ENCODE data around the gene TBC1D2B.

The TBC1D2B gene

DNA sequence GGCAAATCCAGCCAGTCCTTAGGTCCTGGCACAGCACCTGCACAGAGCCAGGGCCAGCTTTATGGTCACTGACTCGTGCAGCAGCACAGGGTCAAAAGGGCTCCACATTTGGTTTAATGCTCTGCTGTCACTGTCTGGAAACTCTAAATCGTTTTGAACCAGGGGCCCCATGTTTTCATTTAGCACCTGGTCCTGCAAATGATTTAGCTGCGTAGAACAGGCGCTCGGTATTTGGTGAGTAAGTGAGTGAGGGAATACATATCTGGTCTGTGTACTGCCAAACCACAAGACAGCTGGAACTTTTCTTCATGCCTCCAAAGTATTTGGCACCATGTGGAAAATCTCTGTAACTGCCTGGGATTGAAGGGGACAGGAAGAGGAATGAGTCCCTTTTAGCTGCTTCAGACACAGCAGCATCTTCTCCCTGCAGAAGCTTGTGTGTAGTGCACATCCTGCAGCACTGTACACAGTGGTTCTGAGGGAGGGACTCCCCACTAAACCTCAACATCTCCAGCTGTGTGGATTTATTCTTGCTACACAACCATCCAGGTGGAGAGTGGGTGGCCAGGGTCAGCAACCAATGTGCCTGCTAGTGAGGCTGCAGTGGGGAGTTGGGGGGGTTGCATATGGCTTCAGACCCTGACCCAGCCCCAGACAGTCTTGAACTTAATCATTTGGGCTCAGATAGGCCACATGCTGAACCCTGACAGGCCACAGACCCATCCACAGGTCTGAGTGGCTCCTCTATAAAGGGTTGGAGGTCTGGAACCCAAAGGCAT is 15.9 kb upstream of the TBC1D2B start:
- no peak for DNase-seq

- DNase-seq = no peak
Measured at GRCh38 chr15:78092261-78093041, 14.9 kb upstream of the TBC1D2B start, which contains the start of gene SH2D7. Gene SH2D7, plus strand, starts transcription at chr15:78092561. Its CDS starts 24 bp downstream, at chr15:78092585.

DNA sequence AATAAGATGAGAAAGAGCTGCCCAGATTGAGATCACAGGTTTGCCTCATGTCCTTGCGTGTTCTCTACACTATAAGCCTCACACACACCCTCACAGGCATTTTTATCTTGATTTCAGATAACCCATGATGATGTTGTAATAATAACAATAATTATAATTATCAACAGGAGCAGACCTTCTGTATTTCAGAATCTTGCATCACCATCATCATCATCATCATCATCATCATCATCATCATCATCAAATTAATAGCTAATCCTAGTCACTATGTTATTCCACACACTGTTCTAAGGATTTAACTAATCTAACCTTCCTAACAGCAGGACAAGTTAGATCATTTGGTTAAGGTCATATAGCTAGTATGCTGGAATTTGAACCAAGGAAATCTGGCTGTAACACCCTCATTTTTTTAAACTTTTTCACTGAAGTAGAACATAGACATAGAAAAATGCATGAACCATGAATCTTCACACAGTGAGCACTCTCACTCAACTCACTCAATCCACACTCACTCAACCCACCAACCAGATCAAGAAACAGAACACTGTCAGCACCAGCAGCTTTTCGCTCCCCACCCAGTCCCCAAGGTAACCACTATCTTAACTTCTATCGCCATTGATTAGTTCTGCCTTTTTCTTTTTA is 13.0 kb upstream of the TBC1D2B start:
- DNase-seq = no peak

- no peak for DNase-seq
Measured at GRCh38 chr15:78088773-78089080, 11.2 kb upstream of the TBC1D2B start.

GRCh38 chr15:78087951-78088772 is 10.7 kb upstream of the TBC1D2B start:
- no peak for DNase-seq

DNA sequence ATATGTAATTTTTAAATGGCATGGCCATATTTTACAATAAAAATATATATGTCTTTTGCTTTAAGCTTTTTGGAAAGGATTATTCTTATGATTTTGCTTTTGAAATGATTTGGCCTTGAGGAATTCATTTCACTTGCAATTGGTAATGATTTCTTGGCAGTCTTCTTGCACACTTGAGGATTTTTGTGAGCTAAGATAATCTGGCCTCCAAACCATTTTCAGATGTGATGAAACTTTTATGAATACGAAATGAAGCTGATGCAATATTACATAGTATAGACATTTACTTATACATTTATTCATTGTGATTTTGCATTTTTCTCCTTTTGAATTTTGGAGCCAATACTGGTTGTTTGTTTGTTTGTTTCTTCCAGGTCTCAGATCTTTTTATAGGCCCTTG is 8.4 kb upstream of the TBC1D2B start:
- no peak for DNase-seq

DNA sequence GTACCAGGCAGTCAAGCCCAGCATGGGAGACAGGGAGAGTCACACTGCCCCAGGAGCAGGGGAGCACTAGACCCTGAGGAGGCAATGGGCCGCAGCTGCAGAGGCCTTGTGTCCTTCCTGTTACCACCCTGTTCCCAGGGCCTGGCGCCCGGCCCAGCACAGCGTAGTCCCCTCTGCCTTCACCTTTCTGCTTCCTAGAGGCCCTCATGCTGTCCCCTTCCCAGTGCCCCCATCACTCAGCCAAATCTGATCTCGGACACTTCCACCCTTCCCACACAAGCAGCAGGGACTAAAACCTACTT is 6.9 kb upstream of the TBC1D2B start:
- DNase-seq = no peak

DNA sequence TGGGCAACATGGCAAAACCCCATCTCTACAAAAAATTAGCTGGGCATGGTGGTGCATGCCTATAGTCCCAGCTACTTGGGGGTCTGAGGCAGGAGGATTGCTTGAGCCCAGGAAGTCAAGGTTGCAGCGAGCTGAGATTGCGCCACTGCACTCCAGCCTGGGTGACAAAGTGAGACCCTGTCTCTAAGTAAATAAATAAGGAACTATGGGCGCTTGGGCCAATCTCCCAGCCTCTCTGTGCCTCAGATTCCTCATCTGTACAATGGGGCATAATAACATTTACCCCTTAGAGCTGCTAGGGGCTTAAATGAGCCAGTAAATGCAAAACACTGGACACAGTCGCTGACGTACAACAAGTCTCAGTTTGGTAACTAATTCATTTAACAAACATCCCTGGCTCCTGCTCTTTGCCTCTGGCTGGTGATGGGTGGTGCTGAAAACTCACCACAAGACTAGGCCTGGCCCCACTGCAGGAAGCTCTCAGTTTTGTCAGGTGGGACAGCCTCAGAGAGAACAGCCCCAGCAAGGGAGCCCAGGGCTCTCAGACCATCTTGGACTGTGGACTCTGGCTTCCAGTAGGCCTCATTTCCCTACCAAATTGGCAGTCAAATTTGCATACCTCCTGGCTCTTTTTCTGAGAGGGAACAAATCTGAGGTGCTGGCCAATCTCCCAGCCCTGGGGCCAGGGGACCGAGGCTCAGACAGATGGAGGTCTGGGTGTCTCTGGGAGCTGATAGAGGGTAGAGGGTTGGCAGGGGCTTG is 6.4 kb upstream of the TBC1D2B start:
- no peak for DNase-seq

DNA sequence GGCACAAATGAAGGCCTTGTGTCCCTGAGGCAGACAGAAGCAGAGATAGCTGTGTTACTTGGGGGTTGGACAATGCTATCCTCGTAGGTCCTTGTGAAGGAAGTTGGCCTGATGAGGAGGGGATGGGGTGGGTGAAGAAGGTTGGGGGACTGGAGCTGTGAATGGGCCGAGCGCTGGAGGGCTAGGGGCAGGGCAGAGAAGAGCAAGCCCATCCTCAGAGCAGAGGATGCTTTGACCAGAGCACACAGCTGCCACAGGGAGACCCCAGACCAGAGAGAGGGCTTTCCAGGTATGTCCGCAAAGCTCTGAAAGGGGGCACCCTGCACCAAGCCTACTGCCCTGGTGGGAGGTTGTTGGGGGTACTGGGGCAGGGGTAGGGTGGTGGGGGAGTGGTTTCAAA is 5.7 kb upstream of the TBC1D2B start:
- DNase-seq = no peak

- no peak for DNase-seq
Measured at GRCh38 chr15:78082743-78083110, 5.2 kb upstream of the TBC1D2B start.

DNA sequence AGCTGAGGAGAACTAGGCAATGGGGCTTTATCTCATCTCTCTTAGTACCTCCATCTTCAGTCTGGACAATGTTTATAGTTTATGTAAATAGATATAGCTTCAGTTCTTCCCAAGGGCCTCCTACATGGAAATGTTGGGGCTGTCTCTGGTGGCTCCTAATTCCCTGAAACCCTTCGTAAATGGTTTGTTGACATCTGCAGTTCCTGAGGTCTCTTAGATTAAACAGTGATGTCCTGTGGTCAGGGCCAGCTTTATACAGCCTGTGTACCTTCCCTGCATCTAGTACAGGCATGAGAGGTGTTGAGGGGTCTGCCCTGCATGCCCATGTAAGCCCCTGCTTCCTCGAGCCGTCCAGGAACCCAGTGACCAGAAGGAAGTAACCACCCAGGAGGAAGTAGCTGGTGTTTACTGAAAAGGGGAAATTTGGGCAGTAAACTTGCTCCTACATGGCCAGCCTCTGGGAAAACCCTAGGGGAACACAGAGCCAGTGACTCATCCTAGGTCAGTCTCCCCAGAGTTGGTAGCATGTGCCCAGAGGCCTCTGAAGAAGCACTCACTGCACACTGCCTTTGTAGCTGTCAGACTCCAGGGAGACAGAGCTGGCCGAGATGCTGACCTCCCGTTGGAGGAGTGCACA is 4.7 kb upstream of the TBC1D2B start:
- no peak for DNase-seq

- DNase-seq = no peak
Measured at GRCh38 chr15:78080088-78080460, 2.6 kb upstream of the TBC1D2B start.

DNA sequence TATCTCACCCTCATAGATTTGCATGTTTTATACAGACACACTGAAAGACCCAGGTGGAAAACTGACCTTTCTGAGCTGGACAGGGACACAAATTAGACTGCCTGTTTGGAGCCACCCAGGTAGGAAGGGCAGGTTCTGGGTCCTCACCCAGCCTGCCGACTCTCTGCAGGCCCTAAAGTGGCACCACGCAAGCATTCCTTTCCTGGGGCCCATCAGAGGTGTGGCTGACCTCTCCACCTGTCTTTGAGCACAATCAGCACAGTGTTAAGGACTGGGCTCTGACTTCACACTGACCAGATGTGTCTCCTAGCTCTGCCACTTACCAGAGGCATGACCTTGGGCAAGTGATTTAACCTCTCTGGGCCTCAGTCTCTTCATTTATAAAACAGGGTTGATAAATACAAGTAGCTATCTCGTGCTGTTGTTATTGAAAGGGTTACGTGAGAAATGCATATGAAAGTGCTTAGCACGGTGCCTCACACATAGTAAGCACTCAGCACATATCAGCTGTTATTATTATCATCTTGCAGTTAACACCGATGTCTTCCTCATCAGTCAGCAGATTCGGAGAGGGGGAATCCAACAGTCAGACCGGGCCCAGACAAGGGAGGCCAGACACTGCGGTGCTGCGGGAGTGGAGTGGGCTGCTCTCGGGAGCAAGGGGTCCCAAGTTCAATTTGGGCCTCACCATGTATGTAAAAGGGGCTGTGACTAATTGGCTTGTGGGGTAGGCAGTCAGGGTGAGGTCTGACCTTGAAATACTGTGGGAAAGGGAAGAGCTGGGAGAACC is 2.0 kb upstream of the TBC1D2B start:
- no peak for DNase-seq

DNA sequence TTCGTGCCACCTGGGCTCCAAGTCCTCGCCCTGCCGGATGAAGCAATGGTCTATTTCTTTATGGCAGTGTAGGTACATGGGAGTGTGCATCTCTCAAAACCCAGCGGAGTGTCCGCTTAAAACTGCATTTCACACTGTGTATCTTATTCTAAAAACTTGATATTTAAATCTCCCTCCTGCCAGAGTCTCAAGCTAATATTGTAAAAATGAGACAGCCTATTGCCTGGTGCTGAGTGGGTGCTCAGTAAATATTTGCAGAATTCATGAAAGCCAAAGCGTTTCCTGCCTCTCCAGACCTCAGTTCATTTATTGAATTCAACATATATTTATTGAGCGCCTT is 330 bp upstream of the TBC1D2B start:
- no peak for DNase-seq

DNA sequence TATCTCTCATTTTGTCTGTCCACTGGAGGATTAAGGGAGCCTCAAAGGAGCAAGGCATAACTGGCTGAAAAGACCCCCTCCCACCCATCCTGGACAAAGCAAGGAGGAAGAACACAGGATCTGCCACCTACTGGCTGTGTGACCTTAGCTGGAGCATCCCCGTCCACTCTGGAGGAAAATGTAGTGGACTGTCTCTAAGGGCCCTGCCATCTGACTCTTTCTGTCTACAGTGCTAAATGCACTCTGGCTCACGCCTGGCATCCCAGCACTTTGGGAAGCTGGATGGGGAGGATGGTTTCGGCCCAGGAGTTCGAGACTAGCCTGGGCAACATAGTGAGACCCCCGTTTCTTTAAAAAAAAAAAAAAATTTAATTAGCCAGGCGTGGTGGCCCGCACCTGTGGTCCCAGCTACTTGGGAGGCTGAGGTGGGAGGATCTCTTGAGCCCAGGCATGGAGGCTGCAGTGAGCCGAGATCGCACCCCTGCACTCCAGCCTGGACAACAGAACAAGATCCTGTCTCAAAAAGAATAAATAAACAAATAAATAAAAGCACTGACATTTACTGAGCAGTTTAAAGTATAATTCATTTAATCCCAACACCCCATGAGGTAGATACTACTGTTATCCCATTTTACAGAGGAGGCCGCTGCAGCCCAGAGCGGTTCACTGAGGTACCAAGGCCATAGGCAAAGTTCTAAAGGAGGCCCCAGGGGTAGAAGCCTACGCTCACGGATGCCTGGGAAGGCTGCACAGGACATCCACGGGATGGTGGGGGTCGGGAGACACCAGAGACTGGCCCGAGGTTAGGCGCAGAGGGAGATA is 1.1 kb downstream of the TBC1D2B start:
- no peak for DNase-seq

DNA sequence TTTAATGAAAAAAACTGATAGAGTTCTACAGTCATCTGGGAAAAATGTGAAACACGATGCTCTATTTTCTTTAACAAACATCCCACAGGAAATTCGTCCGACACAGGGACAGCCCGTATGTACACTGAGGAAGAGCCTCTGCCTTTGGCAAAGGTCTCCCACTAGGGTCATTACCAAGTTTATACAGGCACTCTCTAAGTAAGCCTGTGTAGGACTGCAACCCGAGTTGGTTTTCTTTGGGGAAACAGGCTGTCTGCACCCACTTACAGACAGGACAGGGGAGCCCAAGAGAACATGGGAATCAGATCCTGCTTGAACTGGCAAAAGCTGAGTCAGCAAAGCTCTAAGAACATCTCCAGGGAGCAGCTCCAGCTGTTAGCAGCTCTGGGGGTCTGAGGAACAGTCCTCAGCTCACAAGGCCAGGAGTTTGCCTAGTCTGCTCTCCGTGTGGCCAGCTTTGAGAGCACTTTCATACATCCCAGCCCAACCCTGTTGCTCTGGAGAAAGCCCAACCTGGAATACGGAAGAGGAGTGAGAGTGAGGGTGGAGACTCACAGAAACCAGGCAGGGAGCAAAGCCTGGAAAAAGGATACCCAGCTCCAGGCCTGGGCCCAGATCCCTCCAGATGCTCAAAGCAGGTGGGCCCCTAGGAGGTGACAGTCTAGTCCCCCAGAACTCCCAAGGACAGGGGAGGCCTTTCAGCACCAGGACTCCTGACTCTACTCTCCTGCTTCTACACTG is 1.9 kb downstream of the TBC1D2B start:
- no peak for DNase-seq

DNA sequence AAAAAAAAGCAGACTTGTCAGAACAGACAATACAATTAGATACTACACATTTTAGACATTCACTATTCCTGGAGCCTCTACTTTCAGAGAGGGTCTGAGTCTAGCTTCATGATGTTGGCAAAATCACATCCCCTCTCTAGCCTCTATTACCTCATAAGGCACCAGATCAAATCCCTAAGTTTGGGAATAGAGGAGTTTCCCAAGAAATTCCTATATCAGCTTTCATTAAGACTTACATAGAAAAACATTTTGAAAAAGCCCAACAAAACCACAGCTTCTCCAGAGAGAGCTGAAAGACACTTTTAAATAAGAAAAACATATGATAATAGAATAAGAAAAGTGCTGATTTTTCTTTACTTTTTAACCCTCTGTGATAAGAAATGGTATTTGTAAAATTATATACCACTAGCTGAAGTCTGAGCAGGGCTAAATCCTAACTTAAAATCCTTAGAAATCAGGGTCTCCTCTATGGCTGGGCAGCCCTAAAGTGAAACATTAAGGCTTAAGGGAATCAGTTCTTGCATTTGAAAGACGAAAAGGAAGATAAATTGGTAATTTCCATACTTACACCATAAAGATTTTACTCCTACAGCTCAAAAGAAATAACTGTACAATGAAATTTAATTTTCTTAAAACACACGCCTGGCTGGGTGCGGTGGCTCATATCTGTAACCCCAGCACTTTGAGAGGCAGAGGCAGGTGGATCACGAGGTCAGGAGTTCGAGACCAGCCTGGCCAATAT is 4.3 kb downstream of the TBC1D2B start:
- DNase-seq = no peak

GRCh38 chr15:78072080-78072892 is 5.2 kb downstream of the TBC1D2B start:
- DNase-seq = no peak

All from NCI-H187 treated with DMSO at 0.1 percent for 48 hours (cell line).